Measurements from ENCODE around the gene GIPC2. TPM values are rescaled to one million over a fixed set of nuclear protein-coding genes. Genes with fewer than 3 reads are reported as not detected.

Gene GIPC2
- total RNA-seq, 1 donor from 2014 or later: 4.2 TPM

- no peak overlapping the region for H3K27ac Mint-ChIP-seq
- peaks cover 12% of the 10 kb centered on the region for H3K4me1 Mint-ChIP-seq (ENCODE audit: low read depth)
- H3K27me3 Mint-ChIP-seq: no peaks in the 10 kb centered on the region
- no peak for TF ChIP-seq CTCF (IDR thresholded peaks at IDR 0.05; ENCODE audit: unreplicated experiment)
- no peak overlapping the region for H3K4me3 Mint-ChIP-seq (ENCODE audit: low read depth)
- no peaks in the 10 kb centered on the region for H3K36me3 Mint-ChIP-seq (ENCODE audit: insufficient read depth)
- DNase-seq (ENCODE audit: low spot score, unreplicated experiment): no peak
- no peaks in the 10 kb centered on the region for H3K9me3 Mint-ChIP-seq (ENCODE audit: low read depth)
Observed at GRCh38 chr1:78072216-78072615, 26.4 kb downstream of the GIPC2 start.

GRCh38 chr1:78073441-78073840 lies 27.7 kb downstream of the GIPC2 start:
- Mint-ChIP-seq H3K4me1 (ENCODE audit: low read depth) (peaks cover 12% of the 10 kb centered on the region), H3K4me3 (ENCODE audit: low read depth) (no peak overlapping the region), H3K36me3 (ENCODE audit: insufficient read depth) (no peaks in the 10 kb centered on the region), H3K27ac (no peak overlapping the region), H3K27me3 (no peaks in the 10 kb centered on the region), H3K9me3 (ENCODE audit: low read depth) (peaks cover 2% of the 10 kb centered on the region)
- DNase-seq (ENCODE audit: low spot score, unreplicated experiment): no peak
- TF ChIP-seq CTCF (IDR thresholded peaks at IDR 0.05; ENCODE audit: unreplicated experiment): no peak

GRCh38 chr1:78075621-78076020 lies 29.9 kb downstream of the GIPC2 start:
- H3K4me3 Mint-ChIP-seq (ENCODE audit: low read depth): no peak overlapping the region
- H3K27ac Mint-ChIP-seq: no peak overlapping the region
- H3K36me3 Mint-ChIP-seq (ENCODE audit: insufficient read depth): no peaks in the 10 kb centered on the region
- H3K27me3 Mint-ChIP-seq: no peaks in the 10 kb centered on the region
- H3K4me1 Mint-ChIP-seq (ENCODE audit: low read depth): peaks cover 2% of the 10 kb centered on the region
- no peak for DNase-seq (ENCODE audit: low spot score, unreplicated experiment)
- TF ChIP-seq CTCF (IDR thresholded peaks at IDR 0.05; ENCODE audit: unreplicated experiment): no peak
- peaks cover 3% of the 10 kb centered on the region for H3K9me3 Mint-ChIP-seq (ENCODE audit: low read depth)

GRCh38 chr1:78078358-78078757 lies 32.6 kb downstream of the GIPC2 start:
- no peaks in the 10 kb centered on the region for H3K36me3 Mint-ChIP-seq (ENCODE audit: insufficient read depth)
- no peak overlapping the region for H3K27ac Mint-ChIP-seq
- DNase-seq (ENCODE audit: low spot score, unreplicated experiment): no peak
- peaks cover 3% of the 10 kb centered on the region for H3K9me3 Mint-ChIP-seq (ENCODE audit: low read depth)
- H3K4me3 Mint-ChIP-seq (ENCODE audit: low read depth): no peak overlapping the region
- no peaks in the 10 kb centered on the region for H3K27me3 Mint-ChIP-seq
- peaks cover 2% of the 10 kb centered on the region for H3K4me1 Mint-ChIP-seq (ENCODE audit: low read depth)
- no peak for TF ChIP-seq CTCF (IDR thresholded peaks at IDR 0.05; ENCODE audit: unreplicated experiment)

GRCh38 chr1:78079580-78079979 lies 33.8 kb downstream of the GIPC2 start:
- Mint-ChIP-seq H3K9me3 (ENCODE audit: low read depth) (peaks cover 4% of the 10 kb centered on the region), H3K27ac (no peak overlapping the region), H3K4me1 (ENCODE audit: low read depth) (peaks cover 2% of the 10 kb centered on the region), H3K27me3 (no peaks in the 10 kb centered on the region), H3K36me3 (ENCODE audit: insufficient read depth) (peaks cover 3% of the 10 kb centered on the region), H3K4me3 (ENCODE audit: low read depth) (no peak overlapping the region)
- no peak for TF ChIP-seq CTCF (IDR thresholded peaks at IDR 0.05; ENCODE audit: unreplicated experiment)
- no peak for DNase-seq (ENCODE audit: low spot score, unreplicated experiment)

Measured in progenitor cell of endocrine pancreas (in vitro differentiated cells).